ENCODE results near the gene YRDC.
A peak's percentile ranks its signal among the peaks of the same experiment; 100 is the strongest.
"Not testable (repeated sequence)": the region's sequence is repeated elsewhere in the genome, so short reads cannot be mapped to it uniquely, and the experiment has no call there.

YRDC gene

GRCh38 chr1:37817481-37817880 lies 9.5 kb upstream of the YRDC start:
- peak; percentile 18 to 60 for DNase-seq

GRCh38 chr1:37814252-37814651 lies 6.2 kb upstream of the YRDC start:
- DNase-seq = peak; percentile 8 to 18

GRCh38 chr1:37813529-37814145 lies 5.6 kb upstream of the YRDC start:
- no peak for DNase-seq

- DNase-seq = peak; percentile 14 to 72
Observed at GRCh38 chr1:37811027-37811655, 3.1 kb upstream of the YRDC start.

- no peak for DNase-seq
Observed at GRCh38 chr1:37809942-37810341, 1.9 kb upstream of the YRDC start.

GRCh38 chr1:37808369-37809319 lies 636 bp upstream of the YRDC start:
- peak; percentile 88 to 91 for DNase-seq

- DNase-seq = no peak
Observed at GRCh38 chr1:37807220-37807554, 821 bp downstream of the YRDC start.

GRCh38 chr1:37802439-37802838 lies 5.6 kb downstream of the YRDC start:
- DNase-seq = no peak

- DNase-seq = no peak
Observed at GRCh38 chr1:37797750-37798345, 10.2 kb downstream of the YRDC start.

- DNase-seq = peak in 1 of 2 donors; percentile 20
Observed at GRCh38 chr1:37795340-37796125, 12.5 kb downstream of the YRDC start.

- DNase-seq = no peak
Observed at GRCh38 chr1:37794372-37795339, 13.4 kb downstream of the YRDC start.

- peak; percentile 24 to 34 for DNase-seq
Observed at GRCh38 chr1:37793773-37794371, 14.1 kb downstream of the YRDC start, which contains the start of gene MANEAL. MANEAL (plus strand) TSS chr1:37793847; CDS start chr1:37794183, 336 bp downstream.

GRCh38 chr1:37792943-37793686 lies 14.9 kb downstream of the YRDC start:
- no peak for DNase-seq

- no peak for DNase-seq
Observed at GRCh38 chr1:37782491-37782890, 25.5 kb downstream of the YRDC start.

- DNase-seq = no peak
Observed at GRCh38 chr1:37778654-37779053, 29.4 kb downstream of the YRDC start.

- DNase-seq = no peak
Observed at GRCh38 chr1:37776946-37777516, 31.0 kb downstream of the YRDC start.

GRCh38 chr1:37771440-37771839 lies 36.6 kb downstream of the YRDC start:
- DNase-seq = not testable (repeated sequence)

GRCh38 chr1:37767488-37767887 lies 40.5 kb downstream of the YRDC start:
- no peak for DNase-seq

GRCh38 chr1:37765916-37766664 lies 41.9 kb downstream of the YRDC start:
- no peak for DNase-seq
